Measurements from ENCODE around the gene PLSCR4. TPM values are rescaled to one million over a fixed set of nuclear protein-coding genes. Genes with fewer than 3 reads are reported as not detected.

PLSCR4 gene
- total RNA-seq, 1 donor from 2014 or later, result 0.63 TPM

DNA sequence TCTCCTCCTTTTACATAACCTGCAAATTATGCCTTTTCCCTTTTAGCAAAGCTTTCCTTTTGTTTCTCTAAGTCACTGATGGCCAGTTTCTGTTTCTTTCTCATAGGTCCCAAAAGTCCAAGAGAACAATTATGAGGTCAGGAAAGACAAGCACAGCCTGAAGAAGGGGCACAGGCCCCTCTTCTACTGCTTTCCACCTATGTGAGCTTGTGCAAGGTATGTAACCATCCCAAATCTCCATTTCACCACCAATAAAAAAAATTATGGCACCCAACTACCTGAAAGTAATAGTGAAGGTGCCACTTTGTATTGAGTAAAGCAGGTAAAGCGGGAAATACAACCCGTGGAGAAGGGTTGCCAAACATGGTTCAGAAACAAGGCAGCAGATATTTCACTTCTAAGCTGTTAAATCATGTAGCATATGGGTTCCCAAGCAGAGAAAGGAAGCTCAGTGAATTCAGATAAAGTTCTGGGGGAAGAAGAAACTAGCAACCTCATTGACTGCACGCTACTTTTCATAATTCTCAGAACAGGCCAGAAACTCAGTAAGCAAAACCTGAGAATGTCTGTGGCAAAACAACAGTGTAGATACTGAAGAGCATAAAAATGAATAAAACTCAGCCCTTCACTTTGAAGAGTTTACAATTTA is 94.1 kb downstream of the PLSCR4 start:
- peak overlapping the region; percentile 40 for H3K4me3 ChIP-seq (ENCODE audit: low read depth, low read length)
- TF ChIP-seq, protein P1, sequence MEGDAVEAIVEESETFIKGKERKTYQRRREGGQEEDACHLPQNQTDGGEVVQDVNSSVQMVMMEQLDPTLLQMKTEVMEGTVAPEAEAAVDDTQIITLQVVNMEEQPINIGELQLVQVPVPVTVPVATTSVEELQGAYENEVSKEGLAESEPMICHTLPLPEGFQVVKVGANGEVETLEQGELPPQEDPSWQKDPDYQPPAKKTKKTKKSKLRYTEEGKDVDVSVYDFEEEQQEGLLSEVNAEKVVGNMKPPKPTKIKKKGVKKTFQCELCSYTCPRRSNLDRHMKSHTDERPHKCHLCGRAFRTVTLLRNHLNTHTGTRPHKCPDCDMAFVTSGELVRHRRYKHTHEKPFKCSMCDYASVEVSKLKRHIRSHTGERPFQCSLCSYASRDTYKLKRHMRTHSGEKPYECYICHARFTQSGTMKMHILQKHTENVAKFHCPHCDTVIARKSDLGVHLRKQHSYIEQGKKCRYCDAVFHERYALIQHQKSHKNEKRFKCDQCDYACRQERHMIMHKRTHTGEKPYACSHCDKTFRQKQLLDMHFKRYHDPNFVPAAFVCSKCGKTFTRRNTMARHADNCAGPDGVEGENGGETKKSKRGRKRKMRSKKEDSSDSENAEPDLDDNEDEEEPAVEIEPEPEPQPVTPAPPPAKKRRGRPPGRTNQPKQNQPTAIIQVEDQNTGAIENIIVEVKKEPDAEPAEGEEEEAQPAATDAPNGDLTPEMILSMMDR (conservative IDR thresholded peaks at IDR 0.05; ENCODE audit: low read depth, low read length), result no peak
- DNase-seq (ENCODE audit: low read depth), result no peak

- DNase-seq (ENCODE audit: low read depth), result no peak
- TF ChIP-seq, protein P1 (conservative IDR thresholded peaks at IDR 0.05; ENCODE audit: low read depth, low read length), result no peak
Observed at GRCh38 chr3:146156095-146156494, 94.8 kb downstream of the PLSCR4 start.

GRCh38 chr3:146154995-146155394 is 95.9 kb downstream of the PLSCR4 start:
- no peak for DNase-seq (ENCODE audit: low read depth)
- TF ChIP-seq, protein P1 (conservative IDR thresholded peaks at IDR 0.05; ENCODE audit: low read depth, low read length), result no peak
- H3K4me3 ChIP-seq (ENCODE audit: low read depth, low read length), result no peak overlapping the region

More at GRCh38 chr3:146156095-146156494, 94.8 kb downstream of the PLSCR4 start:
- H3K4me3 ChIP-seq (ENCODE audit: low read depth, low read length), result peak overlapping the region; percentile 40

DNA sequence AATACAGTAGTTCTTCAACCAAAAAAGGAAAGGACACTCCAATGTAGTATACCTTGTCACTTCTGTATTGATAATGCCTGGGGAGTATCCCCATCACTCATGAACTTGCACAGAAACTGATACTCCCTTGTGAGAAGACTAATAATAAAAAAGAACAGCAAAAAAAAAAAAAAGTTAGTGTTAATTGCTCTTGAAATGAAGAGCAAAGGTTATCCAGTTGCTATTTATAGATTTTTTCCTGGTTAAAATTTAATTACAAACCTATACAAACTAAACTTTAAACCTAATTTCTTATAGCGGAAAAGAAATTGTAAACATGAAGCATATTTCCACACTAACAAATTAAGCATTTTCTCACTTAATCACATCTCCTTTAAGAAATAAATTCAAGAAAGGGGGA is 96.6 kb downstream of the PLSCR4 start:
- no peak for DNase-seq (ENCODE audit: low read depth)
- H3K4me3 ChIP-seq (ENCODE audit: low read depth, low read length), result no peak overlapping the region
- TF ChIP-seq, protein P1 (conservative IDR thresholded peaks at IDR 0.05; ENCODE audit: low read depth, low read length), result no peak

DNA sequence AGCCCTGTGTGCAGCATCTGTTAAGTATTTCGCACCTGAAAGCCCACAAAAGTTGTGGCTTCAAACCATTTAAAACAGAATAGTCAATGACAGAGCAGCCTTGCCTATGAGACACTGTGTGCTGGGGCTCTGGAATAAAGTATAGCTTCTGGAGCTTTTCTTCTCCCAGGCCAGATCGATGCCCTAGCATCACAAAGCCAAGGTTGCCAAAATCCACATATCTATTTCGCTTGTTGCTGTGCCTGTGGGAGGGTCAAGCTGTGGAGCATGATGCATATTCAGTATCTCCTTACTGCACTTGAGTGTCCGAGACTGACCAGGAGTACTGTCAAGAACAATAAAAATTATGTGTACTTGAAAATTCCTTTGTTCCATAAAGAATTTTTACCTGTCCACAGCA is 97.5 kb downstream of the PLSCR4 start:
- DNase-seq (ENCODE audit: low read depth), result no peak
- TF ChIP-seq, protein P1 (conservative IDR thresholded peaks at IDR 0.05; ENCODE audit: low read depth, low read length), result no peak
- peak overlapping the region; percentile 21 for H3K4me3 ChIP-seq (ENCODE audit: low read depth, low read length)

- no peak for DNase-seq (ENCODE audit: low read depth)
- TF ChIP-seq, protein P1 (conservative IDR thresholded peaks at IDR 0.05; ENCODE audit: low read depth, low read length), result no peak
- H3K4me3 ChIP-seq (ENCODE audit: low read depth, low read length), result peak overlapping the region; percentile 9
Observed at GRCh38 chr3:146152834-146153233, 98.1 kb downstream of the PLSCR4 start.

DNA sequence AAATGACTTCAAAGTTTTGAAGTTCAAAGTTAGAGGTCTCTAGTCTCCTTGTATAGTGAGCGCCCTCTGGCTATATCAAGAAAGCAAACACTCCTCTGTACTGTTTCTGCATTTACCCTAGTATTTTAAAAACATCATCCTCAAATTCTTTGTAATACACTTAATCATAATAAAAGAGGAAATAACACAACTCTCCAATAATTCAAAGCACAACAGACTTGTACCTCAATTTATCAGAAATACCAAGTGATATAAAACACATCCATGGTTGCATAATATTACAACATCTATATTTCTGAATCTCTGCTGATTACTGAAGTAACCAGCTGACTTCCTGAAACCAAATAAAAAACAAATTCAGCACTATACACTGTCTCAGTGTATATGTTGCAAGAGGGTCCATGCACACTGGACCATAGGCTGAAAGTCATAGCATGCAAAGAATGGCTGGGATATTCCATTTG is 102.4 kb downstream of the PLSCR4 start:
- DNase-seq (ENCODE audit: low read depth), result no peak
- H3K4me3 ChIP-seq (ENCODE audit: low read depth, low read length), result no peak overlapping the region
- TF ChIP-seq, protein P1 (conservative IDR thresholded peaks at IDR 0.05; ENCODE audit: low read depth, low read length), result peak; percentile 48
